H1 (cell line): ENCODE data around the gene EOGT. TPM values are rescaled to one million over a fixed set of nuclear protein-coding genes. Genes with fewer than 3 reads are reported as not detected.
A peak's percentile ranks its signal among the peaks of the same experiment; 100 is the strongest.

Source experiments
- CBX8 ChIP-seq: fragments of 300-800, 300-1000 bp; sonication (generic); IDR thresholded peaks from 2 replicates; pipeline ENCODE4 v1.7.1; 2016; ENCODE audit warnings: low read depth, low read length, borderline replicate concordance
- CHD1 ChIP-seq: IDR thresholded peaks from 2 replicates; pipeline ENCODE4 v1.6.1; 2012; ENCODE audit warnings: low read depth, low read length, improper control_type of control experiment
- KDM1A ChIP-seq: fragments of 200-600, 300-600 bp; sonication (generic); IDR thresholded peaks from 2 replicates; pipeline ENCODE4 v1.7.1; 2016; ENCODE audit warnings: mild to moderate bottlenecking, low read length, borderline replicate concordance
- MAFK ChIP-seq: IDR thresholded peaks from 2 replicates; pipeline ENCODE4 v1.6.1; 2012; ENCODE audit warnings: low read depth, mild to moderate bottlenecking, improper control_type of control experiment, low read length
- SRF ChIP-seq: IDR thresholded peaks from 2 replicates; pipeline ENCODE4 v1.6.1; 2011; ENCODE audit warnings: mild to moderate bottlenecking, low read depth, low read length, moderate library complexity
- SUZ12 ChIP-seq: fragments of 200-600 bp; sonication (generic); IDR thresholded peaks from 2 replicates; pipeline ENCODE4 v1.6.1; 2012; ENCODE audit warnings: mild to moderate bottlenecking, inconsistent platforms, low read length, moderate library complexity, mixed read lengths
- TAF1 ChIP-seq: IDR thresholded peaks from 2 replicates; pipeline ENCODE4 v1.6.1; 2011; ENCODE audit warnings: mild to moderate bottlenecking, low read depth, low read length
- TEAD4 ChIP-seq: IDR thresholded peaks from 2 replicates; pipeline ENCODE4 v1.6.1; 2012; ENCODE audit warnings: low read depth, low read length, inconsistent platforms, mixed read lengths
- YY1 ChIP-seq: IDR thresholded peaks from 2 replicates; pipeline ENCODE4 v1.6.1; 2011; ENCODE audit warnings: low read depth, mild to moderate bottlenecking, low read length
- polyA plus RNA-seq, 7 experiments: library from polyadenylated mRNA; depleted of rRNA in 3 of 7; stranded (reverse) in 5 of 7; unstranded in 2 of 7; fragments of >200 nt in 5 of 7; fragments of 200-250 nt in 2 of 7; gene quantifications; 1 replicate in 5 of 7; 2 replicates in 1 of 7; 4 replicates in 1 of 7; pipeline versions ENCODE4 v1.2.1 to v1.2.3, GENCODE V29; 2011 to 2013; ENCODE audit warnings: missing spikeins in 2 of 7, mixed read lengths in 2 of 7
- total RNA-seq: library from RNA; stranded (reverse); fragmentation: NEBNext Ultra II Directional; extraction: Animal tissue kit (Norgen Biotek cat#: 25700); gene quantifications from 2 replicates; pipeline ENCODE4 v1.2.1, GENCODE V29; 2021
- TF ChIP-seq, protein P1 (sequence below): fragments of 300-600 bp; sonication (generic); IDR thresholded peaks from 2 replicates; pipeline ENCODE4 v1.7.1; 2012; ENCODE audit warnings: low read length, moderate library complexity, mild to moderate bottlenecking, inconsistent platforms; ENCODE audit not compliant: insufficient replicate concordance

Gene EOGT
- total and polyA plus RNA-seq, 2 of the 8 experiments (the other 6 are each of a cell fraction or from before 2014, with no cell fraction given), result 6.7 to 20.7 TPM

DNA sequence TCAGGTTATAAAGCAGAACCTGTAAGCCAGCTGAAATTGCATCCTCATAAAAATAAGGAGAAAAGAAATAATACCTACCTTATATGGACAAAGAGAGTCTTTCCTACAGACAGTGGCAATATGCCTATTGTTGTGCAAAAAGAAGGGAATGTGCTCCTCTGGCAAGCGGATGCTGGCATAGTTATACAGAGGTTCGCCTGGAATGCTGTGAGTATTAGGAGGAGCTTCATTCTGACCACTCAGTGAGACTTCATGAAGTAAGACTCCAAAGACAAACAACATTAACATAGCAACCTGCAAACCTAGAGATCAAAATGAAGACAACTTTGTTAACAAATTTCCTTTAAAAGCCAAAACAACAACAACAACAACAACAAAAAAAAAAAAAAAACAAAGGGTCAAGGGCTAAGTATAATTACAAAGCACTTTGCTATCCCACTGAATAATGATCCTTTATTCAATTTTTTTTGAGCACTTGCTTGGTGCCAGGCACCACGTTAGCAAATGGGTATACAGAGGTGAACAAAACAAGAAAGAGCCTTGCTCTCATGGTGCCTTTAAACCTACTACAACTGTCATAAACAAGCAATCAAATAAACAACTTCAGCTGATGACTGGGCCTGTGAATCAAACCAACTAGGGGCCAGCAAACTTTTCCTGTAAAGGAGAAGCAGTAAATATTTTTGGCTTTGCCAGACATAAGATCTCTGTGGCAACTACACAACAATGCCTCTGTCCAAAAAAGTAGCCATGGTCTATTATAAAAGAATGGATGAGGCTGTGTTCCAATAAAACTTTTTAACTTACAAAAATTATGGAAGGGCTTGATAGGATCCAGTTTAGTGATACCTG, 3.7 kb downstream of the EOGT start (continued):
- TF ChIP-seq TAF1, result peak; percentile 46; the same call in 1 of the 2 replicates
- no peak for TF ChIP-seq MAFK
- TF ChIP-seq CBX8, result no peak
- TF ChIP-seq SRF, result peak; percentile 74
- peak; percentile 96 for TF ChIP-seq TEAD4
- TF ChIP-seq SUZ12, result no peak
- TF ChIP-seq CHD1, result no peak
- no peak for TF ChIP-seq KDM1A
- TF ChIP-seq, protein P1, sequence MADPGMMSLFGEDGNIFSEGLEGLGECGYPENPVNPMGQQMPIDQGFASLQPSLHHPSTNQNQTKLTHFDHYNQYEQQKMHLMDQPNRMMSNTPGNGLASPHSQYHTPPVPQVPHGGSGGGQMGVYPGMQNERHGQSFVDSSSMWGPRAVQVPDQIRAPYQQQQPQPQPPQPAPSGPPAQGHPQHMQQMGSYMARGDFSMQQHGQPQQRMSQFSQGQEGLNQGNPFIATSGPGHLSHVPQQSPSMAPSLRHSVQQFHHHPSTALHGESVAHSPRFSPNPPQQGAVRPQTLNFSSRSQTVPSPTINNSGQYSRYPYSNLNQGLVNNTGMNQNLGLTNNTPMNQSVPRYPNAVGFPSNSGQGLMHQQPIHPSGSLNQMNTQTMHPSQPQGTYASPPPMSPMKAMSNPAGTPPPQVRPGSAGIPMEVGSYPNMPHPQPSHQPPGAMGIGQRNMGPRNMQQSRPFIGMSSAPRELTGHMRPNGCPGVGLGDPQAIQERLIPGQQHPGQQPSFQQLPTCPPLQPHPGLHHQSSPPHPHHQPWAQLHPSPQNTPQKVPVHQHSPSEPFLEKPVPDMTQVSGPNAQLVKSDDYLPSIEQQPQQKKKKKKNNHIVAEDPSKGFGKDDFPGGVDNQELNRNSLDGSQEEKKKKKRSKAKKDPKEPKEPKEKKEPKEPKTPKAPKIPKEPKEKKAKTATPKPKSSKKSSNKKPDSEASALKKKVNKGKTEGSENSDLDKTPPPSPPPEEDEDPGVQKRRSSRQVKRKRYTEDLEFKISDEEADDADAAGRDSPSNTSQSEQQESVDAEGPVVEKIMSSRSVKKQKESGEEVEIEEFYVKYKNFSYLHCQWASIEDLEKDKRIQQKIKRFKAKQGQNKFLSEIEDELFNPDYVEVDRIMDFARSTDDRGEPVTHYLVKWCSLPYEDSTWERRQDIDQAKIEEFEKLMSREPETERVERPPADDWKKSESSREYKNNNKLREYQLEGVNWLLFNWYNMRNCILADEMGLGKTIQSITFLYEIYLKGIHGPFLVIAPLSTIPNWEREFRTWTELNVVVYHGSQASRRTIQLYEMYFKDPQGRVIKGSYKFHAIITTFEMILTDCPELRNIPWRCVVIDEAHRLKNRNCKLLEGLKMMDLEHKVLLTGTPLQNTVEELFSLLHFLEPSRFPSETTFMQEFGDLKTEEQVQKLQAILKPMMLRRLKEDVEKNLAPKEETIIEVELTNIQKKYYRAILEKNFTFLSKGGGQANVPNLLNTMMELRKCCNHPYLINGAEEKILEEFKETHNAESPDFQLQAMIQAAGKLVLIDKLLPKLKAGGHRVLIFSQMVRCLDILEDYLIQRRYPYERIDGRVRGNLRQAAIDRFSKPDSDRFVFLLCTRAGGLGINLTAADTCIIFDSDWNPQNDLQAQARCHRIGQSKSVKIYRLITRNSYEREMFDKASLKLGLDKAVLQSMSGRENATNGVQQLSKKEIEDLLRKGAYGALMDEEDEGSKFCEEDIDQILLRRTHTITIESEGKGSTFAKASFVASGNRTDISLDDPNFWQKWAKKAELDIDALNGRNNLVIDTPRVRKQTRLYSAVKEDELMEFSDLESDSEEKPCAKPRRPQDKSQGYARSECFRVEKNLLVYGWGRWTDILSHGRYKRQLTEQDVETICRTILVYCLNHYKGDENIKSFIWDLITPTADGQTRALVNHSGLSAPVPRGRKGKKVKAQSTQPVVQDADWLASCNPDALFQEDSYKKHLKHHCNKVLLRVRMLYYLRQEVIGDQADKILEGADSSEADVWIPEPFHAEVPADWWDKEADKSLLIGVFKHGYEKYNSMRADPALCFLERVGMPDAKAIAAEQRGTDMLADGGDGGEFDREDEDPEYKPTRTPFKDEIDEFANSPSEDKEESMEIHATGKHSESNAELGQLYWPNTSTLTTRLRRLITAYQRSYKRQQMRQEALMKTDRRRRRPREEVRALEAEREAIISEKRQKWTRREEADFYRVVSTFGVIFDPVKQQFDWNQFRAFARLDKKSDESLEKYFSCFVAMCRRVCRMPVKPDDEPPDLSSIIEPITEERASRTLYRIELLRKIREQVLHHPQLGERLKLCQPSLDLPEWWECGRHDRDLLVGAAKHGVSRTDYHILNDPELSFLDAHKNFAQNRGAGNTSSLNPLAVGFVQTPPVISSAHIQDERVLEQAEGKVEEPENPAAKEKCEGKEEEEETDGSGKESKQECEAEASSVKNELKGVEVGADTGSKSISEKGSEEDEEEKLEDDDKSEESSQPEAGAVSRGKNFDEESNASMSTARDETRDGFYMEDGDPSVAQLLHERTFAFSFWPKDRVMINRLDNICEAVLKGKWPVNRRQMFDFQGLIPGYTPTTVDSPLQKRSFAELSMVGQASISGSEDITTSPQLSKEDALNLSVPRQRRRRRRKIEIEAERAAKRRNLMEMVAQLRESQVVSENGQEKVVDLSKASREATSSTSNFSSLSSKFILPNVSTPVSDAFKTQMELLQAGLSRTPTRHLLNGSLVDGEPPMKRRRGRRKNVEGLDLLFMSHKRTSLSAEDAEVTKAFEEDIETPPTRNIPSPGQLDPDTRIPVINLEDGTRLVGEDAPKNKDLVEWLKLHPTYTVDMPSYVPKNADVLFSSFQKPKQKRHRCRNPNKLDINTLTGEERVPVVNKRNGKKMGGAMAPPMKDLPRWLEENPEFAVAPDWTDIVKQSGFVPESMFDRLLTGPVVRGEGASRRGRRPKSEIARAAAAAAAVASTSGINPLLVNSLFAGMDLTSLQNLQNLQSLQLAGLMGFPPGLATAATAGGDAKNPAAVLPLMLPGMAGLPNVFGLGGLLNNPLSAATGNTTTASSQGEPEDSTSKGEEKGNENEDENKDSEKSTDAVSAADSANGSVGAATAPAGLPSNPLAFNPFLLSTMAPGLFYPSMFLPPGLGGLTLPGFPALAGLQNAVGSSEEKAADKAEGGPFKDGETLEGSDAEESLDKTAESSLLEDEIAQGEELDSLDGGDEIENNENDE, result peak; percentile 79
- TF ChIP-seq YY1, result no peak
